ENCODE measurements around the gene GPR26.

DNA sequence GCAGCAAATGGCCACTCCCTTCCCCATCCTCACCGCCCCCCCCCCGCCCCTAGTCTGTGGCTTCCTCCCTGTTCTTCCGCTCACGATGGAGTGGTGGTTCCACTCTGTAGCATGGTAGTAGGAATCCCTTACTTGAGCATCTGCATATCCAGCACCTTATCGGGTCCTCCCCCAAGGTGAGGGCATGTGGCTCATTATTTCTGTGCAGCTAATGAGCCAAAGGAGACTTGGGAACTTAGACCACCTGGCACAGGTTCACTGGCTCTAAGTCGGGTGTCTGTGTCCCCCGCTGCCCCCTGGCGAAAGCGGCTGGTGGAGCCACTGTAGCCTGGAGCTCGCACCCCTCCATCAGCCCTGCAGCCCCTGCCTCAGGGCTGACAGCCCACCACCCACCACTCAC, 22.8 kb upstream of the GPR26 start:
- TF ChIP-seq POLR2A (IDR thresholded peaks at IDR 0.05) = no peak
- TF ChIP-seq CTCF (IDR thresholded peaks at IDR 0.05) = no peak
